Measurements from ENCODE around the gene TBCE. TPM values are rescaled to one million over a fixed set of nuclear protein-coding genes. Genes with fewer than 3 reads are reported as not detected.

TBCE gene
- total and polyA plus RNA-seq, 9 of the 15 experiments (the other 6 are each of a cell fraction or from before 2014, with no cell fraction given) = 52.6 to 92.1 (median 82.1) TPM

- in situ Hi-C loops (cut with MboI) (no loop called here), intact Hi-C loops (cut with micrococcal nuclease) (no loop called here)
- WGBS (ENCODE audit: insufficient coverage, low coverage, missing lambda C conversion rate) = 89% methylated on average over 5 of the region's 5 CpGs
- no peaks in the 10 kb centered on the region for H3K27me3 ChIP-seq (ENCODE audit: control insufficient read depth in 2 of 2, insufficient read depth in 2 of 2, low read length in 2 of 2)
- H4K20me1 ChIP-seq (replicated peaks; ENCODE audit: control insufficient read depth, insufficient read depth, low read length) = no peaks in the 10 kb centered on the region
- H3K9me1 ChIP-seq (ENCODE audit: control insufficient read depth, insufficient read depth, low read length) = no peaks in the 10 kb centered on the region
- CTCF ChIA-PET (ENCODE audit: low intra/inter-chr PET ratio) = no interaction called here
- H2AFZ ChIP-seq (ENCODE audit: low read depth, low read length) = no peak overlapping the region
- H3K9ac ChIP-seq (ENCODE audit: insufficient read depth in 1 of 2, low read depth in 2 of 2, low read length in 2 of 2) = no peak overlapping the region
- H3K79me2 ChIP-seq (ENCODE audit: control insufficient read depth, insufficient read depth, low read length) = no peaks in the 10 kb centered on the region
- POLR2A ChIA-PET = interaction anchor here (1.0 to 1.5 kb wide), 2 partner anchors 15 to 17 kb away, joined by 3 to 4 read pairs; partner anchors contain the start of gene GGPS1
- no peak overlapping the region for H3K4me2 ChIP-seq (ENCODE audit: insufficient read depth, low read length)
- H3K9me3 ChIP-seq (replicated peaks; ENCODE audit: control insufficient read depth, insufficient read depth, low read depth, low read length) = no peaks in the 10 kb centered on the region
- ATAC-seq (no peak), DNase-seq (ENCODE audit: extremely low read depth in 1 of 4, low spot score in 3 of 4) (no peak), FAIRE-seq (no peak)
- peaks cover 30% of the 10 kb centered on the region for H3K36me3 ChIP-seq (ENCODE audit: control insufficient read depth, insufficient read depth, low read length)
- no peak overlapping the region for H3K4me3 ChIP-seq
- no peak overlapping the region for H3K27ac ChIP-seq (ENCODE audit: extremely low read depth, low read depth, low read length)
- no TSS peak for BruUV-seq (replicated peaks)
- no peaks in the 10 kb centered on the region for H3K4me1 ChIP-seq (replicated peaks in 1 of 2; ENCODE audit: control insufficient read depth in 2 of 2, insufficient read depth in 2 of 2, low read length in 2 of 2)
- TF ChIP-seq ZNF408 (CRISPR knock-in tag; IDR thresholded peaks at IDR 0.05; ENCODE audit: low read depth) = no peak
- TF ChIP-seq NELFE (IDR thresholded peaks at IDR 0.05; ENCODE audit: insufficient read depth, insufficient read length) = no peak
- TF ChIP-seq GABPA (tag; conservative IDR thresholded peaks at IDR 0.05; ENCODE audit: low read depth) = no peak
- no peak for TF ChIP-seq POU5F1 (IDR thresholded peaks at IDR 0.05; ENCODE audit: borderline replicate concordance, low read depth, low read length, partially characterized antibody)
- no peak for TF ChIP-seq CTCF (IDR thresholded peaks at IDR 0.05 in 2 of 3, conservative IDR thresholded peaks at IDR 0.05 in 1 of 3; ENCODE audit: insufficient read depth in 2 of 3, low read depth in 1 of 3, low read length in 3 of 3)
- no peak for TF ChIP-seq THRB (CRISPR knock-in tag; conservative IDR thresholded peaks at IDR 0.05)
- TF ChIP-seq ZSCAN32 (CRISPR knock-in tag; IDR thresholded peaks at IDR 0.05) = no peak
- TF ChIP-seq RB1 (IDR thresholded peaks at IDR 0.05; ENCODE audit: low read depth) = no peak
Observed at GRCh38 chr1:235343726-235344125, 23.5 kb upstream of the TBCE start.
